ENCODE data around the gene BZW2.

DNA sequence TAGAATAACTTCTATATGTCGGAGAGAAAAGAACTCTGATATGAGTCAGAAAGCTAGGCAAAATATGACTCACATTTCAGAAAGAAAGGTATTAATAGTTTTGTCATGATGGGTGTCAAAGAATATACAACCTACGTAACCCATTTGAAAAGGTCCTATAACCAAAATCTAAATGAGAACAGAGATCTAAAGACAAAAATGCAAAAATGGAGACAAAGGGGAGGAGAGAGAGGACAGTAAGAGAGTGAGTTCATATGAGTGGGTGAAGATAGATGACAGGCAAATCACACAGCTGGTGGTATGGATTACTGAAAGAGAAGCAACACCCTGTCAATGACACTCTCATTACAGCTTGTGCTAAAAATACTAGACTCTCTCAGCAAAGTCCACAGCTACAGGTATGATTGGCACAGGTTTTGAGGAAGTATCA is 26.0 kb upstream of the BZW2 start:
- TF ChIP-seq, protein P1, sequence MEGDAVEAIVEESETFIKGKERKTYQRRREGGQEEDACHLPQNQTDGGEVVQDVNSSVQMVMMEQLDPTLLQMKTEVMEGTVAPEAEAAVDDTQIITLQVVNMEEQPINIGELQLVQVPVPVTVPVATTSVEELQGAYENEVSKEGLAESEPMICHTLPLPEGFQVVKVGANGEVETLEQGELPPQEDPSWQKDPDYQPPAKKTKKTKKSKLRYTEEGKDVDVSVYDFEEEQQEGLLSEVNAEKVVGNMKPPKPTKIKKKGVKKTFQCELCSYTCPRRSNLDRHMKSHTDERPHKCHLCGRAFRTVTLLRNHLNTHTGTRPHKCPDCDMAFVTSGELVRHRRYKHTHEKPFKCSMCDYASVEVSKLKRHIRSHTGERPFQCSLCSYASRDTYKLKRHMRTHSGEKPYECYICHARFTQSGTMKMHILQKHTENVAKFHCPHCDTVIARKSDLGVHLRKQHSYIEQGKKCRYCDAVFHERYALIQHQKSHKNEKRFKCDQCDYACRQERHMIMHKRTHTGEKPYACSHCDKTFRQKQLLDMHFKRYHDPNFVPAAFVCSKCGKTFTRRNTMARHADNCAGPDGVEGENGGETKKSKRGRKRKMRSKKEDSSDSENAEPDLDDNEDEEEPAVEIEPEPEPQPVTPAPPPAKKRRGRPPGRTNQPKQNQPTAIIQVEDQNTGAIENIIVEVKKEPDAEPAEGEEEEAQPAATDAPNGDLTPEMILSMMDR (conservative IDR thresholded peaks at IDR 0.05) = no peak
- TF ChIP-seq ZFX (IDR thresholded peaks at IDR 0.05) = no peak
